Measurements from ENCODE around the gene NUPR1.

DNA sequence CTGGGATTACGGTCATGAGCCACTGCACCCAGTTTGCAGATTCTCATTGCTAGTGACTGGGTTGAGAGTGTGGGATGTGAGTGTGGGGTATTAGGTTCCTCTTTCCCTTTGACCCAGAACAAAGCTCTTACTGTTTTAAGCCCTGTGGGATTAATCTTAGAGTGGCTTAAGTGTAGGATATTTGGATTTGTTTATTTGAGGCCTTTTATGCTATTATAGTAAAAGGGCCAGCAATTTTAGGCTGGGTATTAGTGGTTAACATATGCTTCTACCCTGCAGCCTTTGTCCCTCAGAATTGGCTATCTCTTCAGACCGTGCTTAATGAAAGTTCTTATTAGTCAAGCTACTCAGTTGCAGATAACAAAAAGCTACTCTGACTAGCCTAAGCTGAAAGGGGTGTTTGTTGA, 18.1 kb upstream of the NUPR1 start:
- TF ChIP-seq, protein P1, sequence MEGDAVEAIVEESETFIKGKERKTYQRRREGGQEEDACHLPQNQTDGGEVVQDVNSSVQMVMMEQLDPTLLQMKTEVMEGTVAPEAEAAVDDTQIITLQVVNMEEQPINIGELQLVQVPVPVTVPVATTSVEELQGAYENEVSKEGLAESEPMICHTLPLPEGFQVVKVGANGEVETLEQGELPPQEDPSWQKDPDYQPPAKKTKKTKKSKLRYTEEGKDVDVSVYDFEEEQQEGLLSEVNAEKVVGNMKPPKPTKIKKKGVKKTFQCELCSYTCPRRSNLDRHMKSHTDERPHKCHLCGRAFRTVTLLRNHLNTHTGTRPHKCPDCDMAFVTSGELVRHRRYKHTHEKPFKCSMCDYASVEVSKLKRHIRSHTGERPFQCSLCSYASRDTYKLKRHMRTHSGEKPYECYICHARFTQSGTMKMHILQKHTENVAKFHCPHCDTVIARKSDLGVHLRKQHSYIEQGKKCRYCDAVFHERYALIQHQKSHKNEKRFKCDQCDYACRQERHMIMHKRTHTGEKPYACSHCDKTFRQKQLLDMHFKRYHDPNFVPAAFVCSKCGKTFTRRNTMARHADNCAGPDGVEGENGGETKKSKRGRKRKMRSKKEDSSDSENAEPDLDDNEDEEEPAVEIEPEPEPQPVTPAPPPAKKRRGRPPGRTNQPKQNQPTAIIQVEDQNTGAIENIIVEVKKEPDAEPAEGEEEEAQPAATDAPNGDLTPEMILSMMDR (IDR thresholded peaks at IDR 0.05), result no peak
- TF ChIP-seq POLR2A (IDR thresholded peaks at IDR 0.05) (no peak), EP300 (IDR thresholded peaks at IDR 0.05) (no peak), POLR2AphosphoS5 (IDR thresholded peaks at IDR 0.05) (no peak)

All from stomach (tissue), 4 donors.